ENCODE measurements around the gene NUP160.
A peak's percentile ranks its signal among the peaks of the same experiment; 100 is the strongest.
"Not testable (repeated sequence)": the region's sequence is repeated elsewhere in the genome, so short reads cannot be mapped to it uniquely, and the experiment has no call there.

NUP160 gene, protein sequence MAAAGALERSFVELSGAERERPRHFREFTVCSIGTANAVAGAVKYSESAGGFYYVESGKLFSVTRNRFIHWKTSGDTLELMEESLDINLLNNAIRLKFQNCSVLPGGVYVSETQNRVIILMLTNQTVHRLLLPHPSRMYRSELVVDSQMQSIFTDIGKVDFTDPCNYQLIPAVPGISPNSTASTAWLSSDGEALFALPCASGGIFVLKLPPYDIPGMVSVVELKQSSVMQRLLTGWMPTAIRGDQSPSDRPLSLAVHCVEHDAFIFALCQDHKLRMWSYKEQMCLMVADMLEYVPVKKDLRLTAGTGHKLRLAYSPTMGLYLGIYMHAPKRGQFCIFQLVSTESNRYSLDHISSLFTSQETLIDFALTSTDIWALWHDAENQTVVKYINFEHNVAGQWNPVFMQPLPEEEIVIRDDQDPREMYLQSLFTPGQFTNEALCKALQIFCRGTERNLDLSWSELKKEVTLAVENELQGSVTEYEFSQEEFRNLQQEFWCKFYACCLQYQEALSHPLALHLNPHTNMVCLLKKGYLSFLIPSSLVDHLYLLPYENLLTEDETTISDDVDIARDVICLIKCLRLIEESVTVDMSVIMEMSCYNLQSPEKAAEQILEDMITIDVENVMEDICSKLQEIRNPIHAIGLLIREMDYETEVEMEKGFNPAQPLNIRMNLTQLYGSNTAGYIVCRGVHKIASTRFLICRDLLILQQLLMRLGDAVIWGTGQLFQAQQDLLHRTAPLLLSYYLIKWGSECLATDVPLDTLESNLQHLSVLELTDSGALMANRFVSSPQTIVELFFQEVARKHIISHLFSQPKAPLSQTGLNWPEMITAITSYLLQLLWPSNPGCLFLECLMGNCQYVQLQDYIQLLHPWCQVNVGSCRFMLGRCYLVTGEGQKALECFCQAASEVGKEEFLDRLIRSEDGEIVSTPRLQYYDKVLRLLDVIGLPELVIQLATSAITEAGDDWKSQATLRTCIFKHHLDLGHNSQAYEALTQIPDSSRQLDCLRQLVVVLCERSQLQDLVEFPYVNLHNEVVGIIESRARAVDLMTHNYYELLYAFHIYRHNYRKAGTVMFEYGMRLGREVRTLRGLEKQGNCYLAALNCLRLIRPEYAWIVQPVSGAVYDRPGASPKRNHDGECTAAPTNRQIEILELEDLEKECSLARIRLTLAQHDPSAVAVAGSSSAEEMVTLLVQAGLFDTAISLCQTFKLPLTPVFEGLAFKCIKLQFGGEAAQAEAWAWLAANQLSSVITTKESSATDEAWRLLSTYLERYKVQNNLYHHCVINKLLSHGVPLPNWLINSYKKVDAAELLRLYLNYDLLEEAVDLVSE (N-terminal part only)

DNA sequence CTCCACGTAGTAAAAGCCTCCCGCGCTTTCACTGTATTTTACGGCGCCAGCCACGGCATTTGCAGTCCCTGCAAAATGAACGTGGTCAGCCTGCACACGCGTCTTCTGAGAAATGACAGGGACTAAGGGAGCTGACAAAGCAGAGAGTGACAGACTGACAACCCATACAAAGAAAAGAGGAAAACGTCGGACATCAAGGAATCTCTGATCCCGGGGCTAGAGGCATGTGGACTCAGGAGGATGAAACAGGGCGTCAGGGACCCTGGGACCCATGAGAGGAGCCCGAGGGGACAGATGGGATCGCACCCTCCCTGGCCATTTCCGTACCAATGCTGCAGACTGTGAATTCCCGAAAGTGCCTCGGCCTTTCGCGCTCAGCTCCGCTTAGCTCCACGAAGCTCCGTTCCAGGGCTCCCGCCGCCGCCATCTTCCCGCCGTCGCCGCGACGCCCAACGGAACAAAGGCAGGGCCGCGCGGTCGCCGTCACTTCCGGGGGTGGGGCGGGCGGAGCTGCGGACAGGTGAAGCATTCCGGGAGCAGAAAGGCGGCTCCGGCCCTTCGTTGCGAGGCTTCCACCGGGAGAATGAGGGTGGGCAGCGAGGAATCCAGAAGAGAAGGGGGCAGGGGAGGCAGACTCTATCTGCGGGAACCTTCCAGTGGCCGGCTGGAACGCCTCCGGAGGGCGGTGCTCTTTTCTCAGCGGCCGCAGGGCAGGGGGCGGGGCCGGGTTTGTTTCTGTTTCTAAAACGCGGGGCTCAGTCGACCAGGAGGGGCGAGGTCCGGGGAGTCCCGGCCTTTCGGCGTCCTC is at the start of gene NUP160:
NUP160 (minus strand) TSS at position 459 of the 808 bp plus-strand sequence; CDS start at position 427, 32 bp downstream.
- peak; percentile 73 to 84 for DNase-seq (ENCODE audit: low read depth in 2 of 2)

DNA sequence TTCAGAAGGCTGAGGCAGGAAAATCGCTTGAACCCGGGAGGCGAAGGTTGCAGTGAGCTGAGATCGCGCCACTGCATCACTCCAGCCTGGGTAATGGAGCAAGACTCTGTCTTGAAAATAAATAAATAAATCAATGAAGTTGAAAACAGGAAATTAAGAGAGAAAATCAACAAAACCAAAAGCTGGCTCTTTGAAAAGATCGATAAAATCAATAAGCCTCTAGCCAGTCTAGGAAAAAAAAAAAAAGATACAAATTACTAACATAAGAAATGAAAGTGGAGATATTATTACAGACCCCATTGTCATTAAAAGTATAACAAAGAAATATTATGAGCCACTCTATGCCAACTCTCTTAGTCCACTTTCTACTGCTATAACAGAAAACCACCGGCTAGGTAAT is 48.0 kb upstream of the NUP160 start:
- DNase-seq (ENCODE audit: low read depth in 2 of 2) = no peak

DNA sequence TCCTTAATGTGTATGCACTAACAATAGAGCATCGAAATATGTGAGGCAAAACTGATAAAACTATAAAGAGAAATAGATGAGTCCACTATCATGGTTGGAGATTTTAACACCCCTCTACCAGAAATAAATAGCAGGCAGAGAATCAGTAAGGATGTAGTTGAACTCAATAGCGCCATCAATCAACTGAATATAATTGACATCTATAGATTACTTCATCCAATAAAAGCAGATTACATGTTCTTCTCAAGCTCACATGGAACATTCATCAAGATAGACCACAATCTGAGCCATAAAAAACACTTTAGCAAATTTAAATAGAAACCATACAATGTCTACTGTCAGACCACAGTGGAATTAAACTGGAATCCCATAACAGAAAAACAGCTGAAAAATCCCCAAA is 46.9 kb upstream of the NUP160 start:
- no peak for DNase-seq (ENCODE audit: low read depth in 2 of 2)

- DNase-seq (ENCODE audit: low read depth in 2 of 2) = not testable (repeated sequence)
Measured at GRCh38 chr11:47892546-47893276, 44.6 kb upstream of the NUP160 start.

DNA sequence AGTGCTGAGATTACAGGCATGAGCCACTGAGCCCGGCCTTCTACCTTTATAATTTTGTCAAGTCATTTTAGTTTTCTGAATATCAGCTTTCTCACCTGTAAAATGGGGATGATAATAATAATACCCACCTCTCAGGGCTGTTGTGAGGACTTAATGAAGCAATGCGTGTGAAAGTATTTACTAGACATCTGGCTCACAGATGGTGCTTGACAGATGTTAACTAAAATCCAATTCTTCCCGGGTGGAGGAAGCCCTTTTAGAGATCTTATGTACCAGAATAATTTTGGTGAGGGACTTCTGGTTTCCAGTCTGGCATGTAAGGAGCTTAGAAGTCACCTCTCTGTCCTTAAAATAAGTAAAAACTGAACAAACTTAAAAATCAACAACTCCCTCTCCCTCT is 43.7 kb upstream of the NUP160 start:
- DNase-seq (ENCODE audit: low read depth in 2 of 2) = no peak

- no peak for DNase-seq (ENCODE audit: low read depth in 2 of 2)
Measured at GRCh38 chr11:47889714-47890441, 41.7 kb upstream of the NUP160 start.

GRCh38 chr11:47887910-47888569 is 39.9 kb upstream of the NUP160 start:
- DNase-seq (ENCODE audit: low read depth in 2 of 2) = no peak

DNA sequence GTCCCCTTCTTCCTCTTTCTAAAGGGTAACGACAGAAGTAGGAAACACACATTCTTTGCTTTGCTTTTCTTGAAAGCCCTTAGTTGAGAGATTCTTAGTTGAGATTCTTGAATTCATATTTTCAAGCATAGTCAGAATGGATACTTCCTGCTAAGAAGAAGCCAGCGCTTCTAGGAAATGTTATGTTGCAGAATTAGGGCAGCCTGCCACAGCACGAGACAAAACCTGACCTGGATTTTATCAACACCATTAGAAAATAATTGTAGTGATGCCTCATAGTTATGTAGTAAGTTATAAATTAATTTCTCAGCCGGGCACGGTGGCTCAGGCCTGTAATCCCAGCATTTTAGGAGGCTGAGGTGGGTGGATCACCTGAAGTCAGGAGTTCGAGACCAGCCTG is 37.9 kb upstream of the NUP160 start:
- DNase-seq (ENCODE audit: low read depth in 2 of 2) = no peak

- not testable (repeated sequence) for DNase-seq (ENCODE audit: low read depth in 2 of 2)
Measured at GRCh38 chr11:47882437-47882836, 34.3 kb upstream of the NUP160 start.

DNA sequence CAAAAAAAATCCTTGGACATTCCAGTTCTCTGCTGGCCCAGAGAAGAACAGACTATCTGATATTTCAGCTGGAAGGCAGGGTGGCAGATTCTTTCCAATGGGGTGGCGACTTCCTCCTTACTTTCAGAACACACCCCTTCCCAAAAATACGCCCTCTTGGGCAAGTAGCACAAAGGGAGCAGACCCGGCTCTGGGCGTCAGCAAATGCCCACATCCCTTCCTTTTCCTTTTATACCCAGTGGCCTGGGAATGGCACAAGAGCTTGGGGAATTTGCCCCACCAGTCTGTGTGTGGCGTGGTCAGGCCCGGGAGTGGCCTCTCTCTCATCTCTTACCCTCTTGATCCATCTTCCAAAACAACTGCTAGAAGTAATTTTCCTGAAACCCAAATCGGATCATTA is 33.0 kb upstream of the NUP160 start:
- DNase-seq (ENCODE audit: low read depth in 2 of 2) = no peak

- no peak for DNase-seq (ENCODE audit: low read depth in 2 of 2)
Measured at GRCh38 chr11:47879259-47880158, 31.4 kb upstream of the NUP160 start.

DNA sequence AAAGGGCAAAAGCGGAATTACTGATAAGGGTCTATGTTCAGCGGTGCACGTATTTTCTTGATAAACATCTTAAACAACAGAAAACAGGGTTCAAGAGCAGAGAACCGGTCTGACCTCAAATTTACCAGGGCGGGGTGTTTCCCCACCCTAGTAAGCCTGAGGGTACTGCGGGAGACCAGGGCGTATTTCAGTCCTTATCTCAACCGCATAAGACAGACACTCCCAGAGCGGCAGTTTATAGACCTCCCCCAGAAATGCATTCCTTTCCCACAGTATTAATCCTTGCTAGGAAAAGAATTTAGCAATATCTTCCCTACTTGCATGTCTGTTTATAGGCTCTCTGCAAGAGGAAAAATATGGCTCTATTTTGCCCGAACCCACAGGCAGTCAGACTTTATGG is 27.7 kb upstream of the NUP160 start:
- DNase-seq (ENCODE audit: low read depth in 2 of 2) = not testable (repeated sequence)

GRCh38 chr11:47870404-47870803 is 22.3 kb upstream of the NUP160 start:
- DNase-seq (ENCODE audit: low read depth in 2 of 2) = no peak

GRCh38 chr11:47869544-47870393 is 21.6 kb upstream of the NUP160 start:
- no peak for DNase-seq (ENCODE audit: low read depth in 2 of 2)

- DNase-seq (ENCODE audit: low read depth in 2 of 2) = no peak
Measured at GRCh38 chr11:47867823-47868222, 19.7 kb upstream of the NUP160 start.

DNA sequence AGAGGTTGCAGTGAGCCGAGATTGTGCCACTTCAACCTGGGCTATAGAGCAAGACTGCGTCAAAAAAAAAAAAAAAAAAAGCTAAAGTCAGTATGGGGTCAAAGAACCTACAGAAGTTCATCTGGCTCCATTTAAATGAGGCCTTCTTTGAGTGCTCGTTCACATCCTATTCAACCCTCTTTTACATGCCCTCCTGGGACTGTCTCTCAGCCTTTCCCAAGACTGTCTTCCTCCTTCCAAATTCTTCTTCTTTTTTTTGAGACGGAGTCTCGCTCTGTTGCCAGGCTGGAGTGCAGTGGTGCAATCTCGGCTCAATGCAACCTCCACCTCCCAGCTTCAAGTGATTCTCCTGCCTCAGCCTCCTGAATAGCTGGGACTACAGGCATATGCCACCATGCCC is 18.7 kb upstream of the NUP160 start:
- not testable (repeated sequence) for DNase-seq (ENCODE audit: low read depth in 2 of 2)

GRCh38 chr11:47864901-47865300 is 16.8 kb upstream of the NUP160 start:
- DNase-seq (ENCODE audit: low read depth in 2 of 2) = no peak
